Medulla oblongata (tissue), 1 donor: ENCODE data around the gene ACTN4.
"Not testable (repeated sequence)": the region's sequence is repeated elsewhere in the genome, so short reads cannot be mapped to it uniquely, and the experiment has no call there.

ENCODE experiments used
- DNase-seq: peaks from one replicate; pipeline ENCODE4 v3.0.0-alpha.2; 2015; ENCODE audit errors: extremely low spot score

Gene ACTN4

DNA sequence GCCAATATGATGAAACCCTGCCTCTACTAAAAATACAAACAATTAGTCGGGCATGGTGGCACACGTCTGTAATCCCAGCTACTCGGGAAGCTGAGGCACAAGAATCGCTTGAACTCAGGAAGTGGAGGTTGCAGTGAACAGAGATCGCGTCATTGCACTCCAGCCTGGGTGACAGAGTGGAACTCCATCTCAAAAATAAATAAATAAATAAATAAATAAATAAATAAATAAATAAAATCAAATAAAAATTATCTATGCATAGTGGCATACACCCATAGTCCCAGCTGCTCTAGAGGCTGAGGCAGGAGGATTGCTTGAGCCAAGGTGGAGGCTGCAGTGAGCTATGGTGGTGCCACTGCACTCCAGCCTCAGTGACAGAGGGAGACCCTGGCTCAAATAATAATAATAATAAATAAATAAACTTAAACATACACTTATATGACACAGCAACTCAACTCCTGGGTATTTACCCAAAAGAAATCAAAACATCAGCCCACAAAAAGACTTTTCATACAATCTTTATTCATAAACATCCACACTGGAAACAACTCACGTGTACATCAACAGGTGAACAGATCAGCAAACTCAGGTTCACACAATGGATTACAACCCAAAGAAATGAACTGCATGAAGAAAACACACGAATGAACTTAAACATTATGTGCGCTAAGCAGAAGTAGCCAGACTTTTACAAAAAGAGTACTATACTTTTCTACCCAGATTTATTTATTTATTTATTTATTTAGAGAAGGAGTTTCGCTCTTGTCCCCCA, 119.0 kb downstream of the ACTN4 start:
- no peak for DNase-seq

DNA sequence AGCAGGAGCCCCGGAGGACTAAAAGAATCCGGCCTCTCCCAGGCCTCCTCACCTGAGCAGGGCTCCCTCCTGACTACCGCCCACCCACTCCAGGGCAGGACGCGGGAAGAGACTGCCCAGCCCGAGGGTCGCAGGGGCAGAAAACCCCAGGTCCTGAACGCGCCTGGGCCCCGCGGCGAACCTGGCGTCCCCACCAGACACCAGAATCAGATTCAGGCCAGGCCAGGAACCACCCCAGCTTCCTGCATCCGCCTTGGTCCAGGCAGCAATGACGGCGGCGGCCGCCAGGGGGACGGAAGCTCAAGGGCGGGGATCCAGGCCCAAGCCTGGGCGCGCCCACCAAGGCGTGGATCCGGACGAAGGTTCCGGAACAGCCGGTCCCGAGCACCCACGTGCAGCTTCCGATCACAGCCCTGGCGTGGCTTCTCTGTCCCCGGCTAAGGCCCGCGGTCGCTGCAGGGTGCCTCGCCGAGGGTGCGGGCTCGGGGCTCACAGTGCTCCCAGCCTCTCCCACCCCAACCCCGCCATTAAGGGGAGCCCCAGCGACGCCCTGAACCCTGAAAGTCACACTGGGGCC, 122.3 kb downstream of the ACTN4 start:
- peak; percentile 76 for DNase-seq

DNA sequence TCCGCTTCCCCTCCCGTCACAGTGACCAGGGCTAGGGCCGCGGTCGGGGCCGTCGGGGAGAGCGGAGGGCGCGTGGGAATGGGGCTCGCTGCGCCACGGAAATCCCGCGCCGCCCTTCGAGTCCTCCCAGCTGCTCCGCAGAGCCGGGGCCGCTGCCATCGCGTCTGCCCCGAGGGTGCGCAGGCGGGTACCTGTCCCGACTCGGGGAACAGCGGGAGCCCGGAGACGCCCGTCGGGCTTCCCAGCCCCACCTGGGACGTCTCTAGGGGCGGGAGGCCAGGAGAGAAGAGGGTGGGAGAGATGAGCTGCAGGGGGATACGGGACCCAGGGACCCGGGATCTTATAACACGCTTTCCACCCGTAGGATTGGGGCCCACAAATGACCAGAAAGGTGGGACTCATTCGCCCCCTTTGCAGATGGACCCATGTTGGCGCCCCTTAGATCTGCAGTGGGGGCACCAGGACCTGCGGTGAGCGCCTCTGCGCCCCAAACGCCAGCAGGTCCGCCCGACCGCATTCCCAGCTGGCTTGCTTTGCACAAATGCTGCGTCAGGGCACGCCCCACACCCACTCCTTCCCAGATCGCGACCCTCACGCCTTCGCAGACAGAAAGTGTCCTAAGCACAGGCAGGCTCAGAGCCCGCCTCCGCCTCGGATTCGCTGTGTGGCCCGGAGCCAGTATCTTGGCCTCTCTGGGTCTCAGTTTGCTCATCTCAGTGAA, 122.9 kb downstream of the ACTN4 start:
- DNase-seq = not testable (repeated sequence)

DNA sequence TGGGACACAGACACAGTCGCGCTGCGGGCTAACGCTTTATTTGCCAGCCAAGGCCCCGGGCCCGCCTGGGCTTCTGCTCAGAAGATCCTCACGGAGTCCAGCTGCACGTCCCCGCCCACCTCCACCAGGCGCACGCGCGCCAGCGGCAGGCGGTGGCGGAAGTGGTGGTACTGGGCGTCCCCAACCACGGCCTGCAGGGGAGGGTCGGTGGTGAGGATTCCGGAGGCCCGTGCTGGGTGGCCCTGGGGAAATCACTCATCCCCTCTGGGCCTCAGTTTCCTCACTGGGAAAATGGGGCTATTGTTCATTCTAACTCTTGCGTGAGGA, 123.5 kb downstream of the ACTN4 start:
- not testable (repeated sequence) for DNase-seq

DNA sequence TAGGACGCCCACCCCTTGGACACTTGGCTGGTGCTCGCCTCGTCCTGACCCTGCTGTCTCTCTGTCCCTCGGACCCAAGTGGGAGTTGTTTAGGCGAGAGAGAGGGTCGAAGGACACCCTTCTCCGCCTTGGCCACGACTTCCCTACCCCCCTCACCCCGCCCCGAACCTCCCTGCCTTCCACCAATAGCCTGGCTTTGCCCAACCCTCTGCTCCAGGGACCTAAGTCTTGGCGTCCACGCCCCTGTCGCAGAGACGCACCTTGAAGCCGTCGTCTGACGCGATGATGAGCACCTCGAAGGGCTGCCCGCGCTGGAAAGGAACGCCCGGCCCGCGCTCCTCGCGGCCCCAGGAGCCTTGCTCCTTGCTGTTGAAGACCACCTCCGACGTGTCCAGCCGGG, 124.1 kb downstream of the ACTN4 start:
- DNase-seq = not testable (repeated sequence)

DNA sequence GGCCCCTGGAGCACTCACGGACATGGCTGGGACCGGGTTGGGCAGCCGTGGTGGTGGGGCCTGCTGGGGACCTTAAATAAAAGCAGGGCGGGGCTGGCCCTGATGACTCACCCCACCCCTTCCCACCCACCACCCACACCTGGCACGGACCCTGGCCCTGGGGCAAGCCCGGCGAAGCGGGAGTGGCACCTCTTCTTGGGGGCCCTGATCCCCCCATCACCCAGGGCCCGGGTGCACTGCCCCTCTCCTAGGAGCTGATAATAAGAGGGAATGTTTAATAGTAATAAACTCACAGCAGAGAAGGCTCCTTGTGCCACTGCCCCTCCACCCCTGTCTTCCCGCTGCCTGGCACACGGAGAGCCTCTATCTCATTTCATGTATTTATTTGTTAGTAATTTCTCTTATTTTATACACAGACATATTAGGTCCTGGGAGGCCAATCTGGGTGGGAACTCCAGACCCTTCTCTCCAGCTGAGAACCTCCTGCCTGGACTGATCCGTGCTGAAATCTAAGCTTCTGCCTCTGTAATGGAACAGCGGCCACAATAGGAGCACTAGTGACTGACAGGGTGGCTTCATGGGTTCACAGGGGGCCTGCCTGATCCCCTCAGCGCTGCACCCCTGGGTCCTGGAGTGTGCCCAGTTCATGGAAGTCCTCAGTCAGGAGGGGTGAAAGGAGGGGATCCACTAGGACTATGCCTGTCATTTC, 126.2 kb downstream of the ACTN4 start, which contains the start of gene LGALS7:
LGALS7 (minus strand) TSS at position 49 of the 709 bp plus-strand sequence; CDS start at position 24, 25 bp downstream.
- no peak for DNase-seq

DNA sequence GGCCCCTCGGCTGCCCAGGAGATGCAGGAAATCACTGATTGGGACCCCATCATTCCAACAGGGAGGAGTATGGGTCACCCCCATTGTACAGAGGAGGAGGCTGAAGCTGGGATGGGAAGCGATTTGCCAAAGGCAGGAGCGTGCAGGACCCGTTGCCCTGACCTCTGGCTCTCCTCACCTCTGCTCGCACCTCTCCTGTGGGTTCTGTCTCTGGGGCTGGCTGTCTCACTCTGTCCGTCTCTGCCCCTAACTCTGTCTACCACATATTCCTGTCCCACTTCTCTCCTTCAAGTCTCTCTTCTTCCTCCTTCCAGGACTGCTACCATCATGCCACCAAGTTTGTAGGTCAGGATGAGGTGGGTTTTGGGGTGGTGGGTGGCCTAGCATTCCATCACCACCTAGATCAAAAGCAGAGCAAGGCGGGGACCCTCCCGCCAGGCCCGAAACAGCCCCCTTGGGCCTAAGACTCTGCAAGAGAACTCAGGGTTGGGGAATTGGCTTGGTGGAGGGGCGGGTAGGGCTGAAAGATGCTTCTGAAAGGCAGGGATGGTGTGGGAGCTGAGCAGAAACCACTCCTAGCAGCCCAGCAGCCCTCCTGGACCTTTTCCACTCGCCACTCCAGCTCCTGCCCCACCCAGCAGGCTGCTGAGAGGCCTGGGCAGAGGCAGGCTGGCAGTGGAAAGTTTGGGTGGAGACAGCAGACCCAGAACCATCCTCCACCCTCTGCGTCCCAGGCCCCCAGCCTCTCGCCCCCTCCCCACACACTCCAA, 126.9 kb downstream of the ACTN4 start:
- DNase-seq = no peak

DNA sequence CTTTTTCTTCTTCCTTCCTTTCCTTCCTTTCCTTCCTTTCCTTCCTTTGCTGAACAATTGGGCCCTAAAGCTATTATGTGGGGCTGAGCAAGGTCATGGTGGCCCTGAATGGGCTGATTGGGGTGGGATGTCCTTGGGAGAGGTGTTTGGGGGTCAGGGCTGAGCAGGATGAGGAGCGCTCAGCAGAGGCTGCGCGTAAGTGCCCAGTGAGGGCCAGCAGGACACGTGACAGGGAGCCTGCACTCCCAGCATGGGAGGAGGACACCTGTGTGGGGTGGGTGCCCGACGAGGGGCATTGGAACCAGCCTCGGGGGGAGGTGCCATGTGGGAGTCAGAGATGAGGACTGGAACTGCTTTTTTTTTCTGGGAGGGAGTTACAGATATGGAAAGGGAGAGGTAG, 131.3 kb downstream of the ACTN4 start:
- DNase-seq = no peak

DNA sequence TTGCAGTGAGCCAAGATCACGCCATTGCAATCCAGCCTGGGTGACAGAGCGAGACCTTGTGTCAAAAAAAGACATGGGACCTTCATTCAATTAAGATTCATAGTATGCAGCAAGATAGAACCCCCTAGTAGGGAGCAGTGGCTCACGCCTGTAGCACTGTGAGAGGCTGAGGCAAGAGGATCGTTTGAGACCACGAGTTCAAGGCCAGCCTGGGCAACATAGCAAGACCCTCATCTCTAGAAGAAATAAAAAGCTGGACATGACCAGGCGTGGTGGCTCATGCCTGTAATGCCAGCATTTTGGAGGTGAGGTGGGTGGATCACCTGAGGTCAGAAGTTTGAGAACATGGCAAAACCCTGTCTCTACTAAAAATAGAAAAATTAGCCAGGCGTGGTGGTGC, 133.0 kb downstream of the ACTN4 start:
- DNase-seq = no peak

DNA sequence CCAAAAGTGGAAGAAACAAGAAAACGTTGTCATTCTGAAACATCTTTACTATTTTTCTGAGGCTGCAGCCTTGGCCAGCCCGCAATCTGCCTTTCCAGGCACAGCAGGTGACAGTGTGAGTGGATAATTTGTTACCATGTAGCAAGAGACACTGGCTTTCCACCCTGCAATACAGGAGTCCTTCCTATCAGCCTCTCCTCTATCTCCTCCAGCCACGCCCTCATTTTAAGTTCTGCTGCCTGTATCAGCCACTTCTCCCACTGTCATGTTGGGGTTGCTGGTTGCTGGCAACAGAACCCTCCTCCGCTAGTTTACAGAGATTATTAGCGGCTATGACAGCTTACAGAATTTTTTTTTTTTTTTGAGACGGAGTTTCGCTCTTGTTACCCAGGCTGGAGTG, 133.6 kb downstream of the ACTN4 start:
- DNase-seq = no peak
